GM11168 (cell line): Measurements from ENCODE around the gene PHF19.

Experiments used
- in situ Hi-C: fragments of 300-500 bp; cut with MboI; formaldehyde crosslinking; loops from one replicate; pipeline ENCODE4 v1.12.0; 2022; ENCODE audit warnings: low sequenced_read_pairs; ENCODE audit not compliant: unreplicated experiment

Gene PHF19

DNA sequence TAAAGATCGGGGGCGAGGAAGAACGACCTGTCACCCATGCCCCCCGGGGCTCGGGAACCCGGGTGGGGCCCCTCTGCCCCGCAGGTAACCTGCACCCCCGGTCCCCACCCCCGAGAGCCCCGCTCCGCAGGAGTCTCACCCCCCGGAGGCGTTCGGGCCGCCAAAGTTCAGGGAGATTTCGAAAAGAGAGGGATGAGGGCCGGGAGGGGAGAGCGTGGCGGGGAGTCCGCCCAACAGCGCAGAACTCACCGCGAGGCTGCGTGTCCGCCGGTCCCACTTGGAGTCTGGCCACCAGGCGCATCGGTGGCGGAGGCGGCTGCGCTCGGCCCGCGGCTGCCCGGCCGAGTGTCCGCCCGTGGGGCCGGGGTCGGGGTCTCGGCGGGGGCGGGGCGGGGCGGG is at the start of gene PHF19:
TSS of gene PHF19 (minus strand) at position 347 of the 399 bp plus-strand sequence. CDS start 2,447 bp downstream, outside the sequence.
- in situ Hi-C loops = no loop called here

DNA sequence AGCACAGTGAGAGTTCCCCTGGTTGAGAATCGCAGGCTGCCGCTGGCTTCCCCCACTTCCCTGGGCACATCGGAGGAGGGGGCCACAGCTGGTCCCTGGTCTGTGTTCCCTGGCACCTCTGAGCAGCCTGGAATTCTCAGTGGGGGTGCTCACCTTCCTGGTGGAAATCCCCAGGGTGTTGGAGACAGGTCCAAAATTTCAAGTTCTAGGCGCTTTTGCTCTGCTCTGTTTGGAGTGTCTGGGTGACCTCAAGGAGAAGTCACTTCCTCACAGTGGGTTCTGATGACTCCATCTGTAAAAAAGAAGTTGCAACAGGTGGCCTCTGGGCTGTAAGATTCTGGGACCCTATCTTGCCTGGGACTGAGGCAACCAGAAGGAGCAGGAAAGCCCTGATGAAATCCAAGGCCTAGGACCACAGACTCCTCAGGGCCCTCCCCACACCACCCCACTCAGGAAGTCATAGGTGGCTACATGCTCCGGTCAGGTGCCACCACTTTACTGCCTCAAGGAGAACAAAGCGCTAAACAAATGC is 49.5 kb upstream of the PHF19 start, which contains the start of gene TRAF1:
TSS of gene TRAF1 (minus strand) at position 400 of the 532 bp plus-strand sequence. CDS start 721 bp downstream, outside the sequence.
- in situ Hi-C loops = no loop called here

DNA sequence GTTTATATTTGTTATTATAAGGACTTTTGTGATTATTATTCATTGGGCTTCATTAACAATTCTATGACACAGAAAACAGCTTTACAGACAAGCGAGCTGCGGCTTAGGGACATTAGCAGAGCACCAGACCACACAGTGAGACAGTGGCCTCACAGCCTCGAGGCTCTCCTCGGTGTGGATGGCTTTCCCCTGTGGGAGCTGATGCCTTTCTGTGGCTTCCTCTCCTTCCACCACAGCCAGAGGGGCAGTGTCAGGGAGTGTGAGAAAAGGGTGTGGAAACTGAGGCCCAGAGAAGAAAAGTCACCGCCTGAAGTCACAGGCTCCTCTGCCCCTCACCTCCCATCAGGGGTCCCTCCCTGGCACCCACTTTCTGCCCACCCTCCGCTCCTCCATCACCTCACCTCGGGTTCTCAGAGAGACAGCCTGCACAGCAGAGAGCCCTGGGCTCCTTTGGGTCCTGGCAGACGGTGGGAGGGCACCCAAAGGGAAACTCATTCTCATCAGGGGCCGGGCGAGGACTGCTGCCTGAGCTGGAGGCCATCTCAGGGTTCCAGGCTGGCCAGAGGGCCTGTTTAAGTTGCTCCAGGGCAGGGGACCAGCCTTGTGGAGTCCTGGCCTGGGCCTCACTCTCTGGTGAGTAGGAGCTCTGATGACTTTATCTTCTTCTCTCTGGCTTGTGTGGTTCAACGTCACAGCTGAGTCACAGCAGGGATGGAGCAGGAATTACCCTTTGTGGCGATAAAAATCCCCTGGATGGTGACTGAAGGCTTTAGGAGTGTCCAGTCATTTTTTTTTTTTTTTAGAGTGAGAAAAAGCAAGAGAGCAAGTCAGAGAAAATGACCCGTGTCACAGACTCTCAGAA is 48.8 kb upstream of the PHF19 start:
- in situ Hi-C loops = no loop called here

DNA sequence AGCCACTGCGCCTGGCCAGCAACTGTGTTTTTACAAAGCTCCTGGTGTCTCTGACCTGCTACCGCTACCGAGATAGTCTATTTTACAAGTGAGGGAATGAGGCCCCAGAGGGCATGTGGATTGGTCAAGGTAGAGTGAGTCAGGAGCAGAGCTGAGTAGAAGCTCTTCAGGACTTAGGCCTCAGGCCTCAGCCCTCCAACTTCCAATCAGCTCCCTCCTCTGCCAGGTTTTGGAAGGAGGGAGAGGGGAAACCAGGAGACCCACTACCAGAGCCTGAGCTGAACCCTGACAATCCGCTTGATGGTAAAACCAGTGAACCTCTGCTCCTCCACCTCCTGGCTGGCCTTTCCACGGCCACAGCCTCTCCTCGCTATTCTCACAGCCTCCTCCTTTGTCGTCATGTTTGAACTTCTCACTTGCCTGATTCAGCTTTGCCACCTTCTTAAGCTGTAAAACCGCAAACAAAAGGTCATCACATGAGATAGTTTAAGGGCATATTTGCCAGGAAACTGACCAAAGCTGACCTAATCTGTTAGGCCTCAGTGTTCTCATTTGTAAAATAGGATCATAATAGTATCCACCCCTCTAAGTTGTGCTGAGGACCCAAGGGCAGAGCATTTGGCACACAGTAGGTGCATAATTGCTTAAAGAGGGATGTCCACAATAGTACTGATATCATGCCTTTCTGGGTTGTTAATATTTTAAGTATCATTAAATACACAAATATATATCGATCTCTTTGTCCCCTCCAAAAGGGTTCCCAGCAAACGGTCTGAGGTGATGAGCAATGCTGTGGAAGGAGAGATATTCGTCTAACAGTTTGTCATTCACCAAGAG is 47.9 kb upstream of the PHF19 start:
- in situ Hi-C loops = no loop called here

DNA sequence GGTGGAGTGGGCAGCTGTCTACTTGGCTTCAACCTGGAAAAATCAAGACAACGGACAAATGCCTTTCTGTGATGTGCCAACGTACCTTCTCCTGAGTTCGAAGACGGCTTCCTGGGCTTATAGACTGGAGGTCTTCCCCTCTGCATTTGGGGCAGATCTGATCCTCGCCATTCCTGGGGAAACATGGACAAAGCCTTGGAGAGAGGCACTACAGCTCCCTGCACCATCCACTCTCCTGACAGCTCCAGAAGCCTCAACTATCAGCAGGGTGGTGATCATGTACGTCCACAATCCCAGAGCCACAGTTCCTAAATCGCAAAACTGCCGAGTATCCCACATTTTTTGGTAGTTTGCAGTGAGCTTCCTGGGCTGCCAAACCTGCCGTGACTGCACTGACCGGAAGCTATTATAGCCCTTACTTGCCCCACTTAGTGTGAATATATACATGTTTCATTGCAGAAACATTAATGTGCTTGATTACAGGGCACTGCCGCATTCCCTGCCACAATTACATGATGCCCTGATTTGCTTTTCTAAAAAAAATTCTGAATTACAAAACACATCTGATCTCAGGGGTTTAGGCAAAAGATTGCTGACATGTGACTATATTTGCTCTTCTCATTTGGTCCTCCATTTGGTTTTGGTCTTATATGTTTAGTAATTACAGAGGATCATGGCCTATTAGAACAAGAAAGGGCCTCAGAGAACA is 46.8 kb upstream of the PHF19 start:
- in situ Hi-C loops = no loop called here

DNA sequence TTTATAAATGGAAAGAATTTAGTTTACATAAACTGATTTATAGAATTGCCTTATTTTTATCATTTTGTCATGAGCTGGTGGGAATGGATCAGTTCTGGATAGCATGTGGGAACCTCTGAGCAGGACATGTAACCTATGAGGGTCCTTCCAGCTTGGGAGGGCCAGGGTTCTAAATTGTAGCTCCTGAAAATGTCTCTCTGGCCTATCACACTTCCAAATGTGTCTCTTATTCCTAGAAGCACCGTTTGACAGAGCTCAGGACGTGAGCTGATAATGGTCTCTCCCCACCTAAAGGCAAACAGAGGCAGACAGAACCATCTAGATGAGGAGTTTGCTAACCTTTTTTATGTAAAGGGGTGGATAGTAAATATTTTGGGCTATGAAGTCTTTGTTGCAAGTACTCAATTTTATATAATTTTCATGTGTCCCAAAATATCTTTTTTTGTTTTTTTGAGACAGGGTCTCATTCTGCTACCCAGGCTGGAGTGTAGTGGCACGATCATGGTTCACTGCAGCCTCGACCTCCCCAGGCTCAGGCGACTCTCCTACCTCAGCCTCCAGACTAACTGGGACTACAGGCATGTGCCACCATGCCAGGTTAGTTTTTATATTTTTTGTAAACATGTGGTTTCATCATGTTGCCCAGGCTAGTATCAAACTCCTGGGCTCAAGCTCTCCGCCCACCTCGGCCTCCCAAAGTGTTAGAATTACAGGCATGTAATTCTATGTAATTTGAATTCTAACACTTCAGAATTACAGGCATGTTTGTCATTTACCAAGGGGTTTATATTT is 45.6 kb upstream of the PHF19 start:
- in situ Hi-C loops = no loop called here

DNA sequence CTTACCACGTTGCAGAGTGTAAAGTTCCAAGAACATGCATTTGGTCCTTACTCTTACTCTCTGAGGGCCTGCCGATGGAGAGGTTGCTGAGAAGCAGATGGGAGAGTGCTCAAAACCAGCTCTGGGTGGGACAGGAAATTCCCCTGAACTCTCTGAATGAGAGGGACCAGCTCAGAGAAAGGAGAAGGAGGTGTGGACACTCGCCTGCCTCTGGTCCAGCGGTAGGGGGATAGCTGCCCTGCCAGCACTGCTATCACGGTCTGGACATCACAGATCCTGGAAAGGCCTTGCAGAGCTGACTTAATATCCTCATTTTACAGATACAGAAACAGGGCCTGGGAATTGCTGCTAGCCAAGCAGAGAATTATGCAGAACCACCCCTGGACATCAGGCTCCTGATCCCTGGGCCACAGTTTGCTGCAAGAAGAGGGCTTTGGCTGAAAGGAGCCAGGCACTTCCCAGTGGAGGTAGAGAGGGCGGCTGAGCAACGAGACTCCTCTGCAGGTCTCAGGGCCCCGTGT is 44.7 kb upstream of the PHF19 start:
- in situ Hi-C loops = no loop called here

DNA sequence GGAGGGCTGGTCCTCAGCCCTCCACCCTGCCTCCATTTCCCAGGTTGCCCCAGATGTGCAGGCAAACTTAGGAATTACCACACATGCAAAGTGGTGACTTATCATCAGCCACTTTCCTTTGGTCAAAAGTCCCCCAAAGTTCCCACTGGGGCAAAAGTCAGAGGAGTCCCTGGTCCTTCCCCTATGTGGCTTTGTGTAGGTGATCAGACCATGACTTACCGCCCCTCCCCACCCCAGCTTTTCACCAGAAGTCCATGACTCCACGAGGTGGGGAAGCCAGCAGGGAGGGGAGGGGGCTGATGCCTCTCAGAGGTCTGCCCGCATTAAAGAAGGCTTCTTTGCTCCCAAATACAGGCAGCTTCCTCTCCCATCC is 43.8 kb upstream of the PHF19 start:
- in situ Hi-C loops = no loop called here

DNA sequence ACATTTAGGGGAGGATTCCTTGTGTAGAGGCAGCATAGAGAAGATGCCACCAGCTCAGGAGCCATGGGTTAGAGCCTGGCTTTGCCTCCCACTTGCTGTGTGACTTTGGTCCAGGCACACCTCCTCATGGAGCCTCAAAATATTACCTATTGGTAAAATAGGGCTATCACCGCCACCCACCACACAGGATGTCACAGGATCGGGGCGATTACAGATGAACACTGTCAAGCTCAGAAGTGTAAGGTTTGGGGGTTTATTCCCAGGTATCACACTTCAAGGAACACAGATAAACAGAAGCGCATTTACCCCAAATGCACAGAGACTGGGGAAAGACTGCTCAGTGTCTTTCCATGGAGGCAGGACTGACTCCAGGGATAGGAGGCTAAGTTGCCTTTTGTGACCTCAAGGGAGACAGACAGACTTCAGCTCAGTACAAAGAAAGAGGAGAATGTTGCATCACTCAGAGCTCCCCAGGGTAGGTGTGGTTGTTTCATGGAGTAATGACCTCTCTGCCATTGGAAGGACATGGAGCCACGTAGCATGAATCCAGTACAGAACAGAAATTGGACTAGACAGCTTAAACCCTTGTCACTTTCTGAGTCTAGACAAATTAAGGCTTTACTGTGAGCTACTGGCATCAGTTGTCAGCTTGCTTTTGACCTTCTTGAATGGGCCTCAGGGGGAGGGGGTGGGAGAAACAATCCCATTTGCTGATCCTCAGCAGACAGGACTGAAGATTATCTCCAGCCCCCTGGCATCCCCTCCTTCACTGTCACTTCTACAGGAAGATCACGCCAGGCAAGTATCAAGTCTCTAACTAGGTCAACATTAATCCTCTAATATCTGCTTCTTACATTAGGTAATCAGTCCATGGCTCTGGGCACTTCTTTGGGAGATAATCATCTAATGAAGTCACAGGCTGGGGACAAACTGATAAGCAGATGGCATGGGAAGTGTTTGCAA is 43.1 kb upstream of the PHF19 start:
- in situ Hi-C loops = no loop called here

DNA sequence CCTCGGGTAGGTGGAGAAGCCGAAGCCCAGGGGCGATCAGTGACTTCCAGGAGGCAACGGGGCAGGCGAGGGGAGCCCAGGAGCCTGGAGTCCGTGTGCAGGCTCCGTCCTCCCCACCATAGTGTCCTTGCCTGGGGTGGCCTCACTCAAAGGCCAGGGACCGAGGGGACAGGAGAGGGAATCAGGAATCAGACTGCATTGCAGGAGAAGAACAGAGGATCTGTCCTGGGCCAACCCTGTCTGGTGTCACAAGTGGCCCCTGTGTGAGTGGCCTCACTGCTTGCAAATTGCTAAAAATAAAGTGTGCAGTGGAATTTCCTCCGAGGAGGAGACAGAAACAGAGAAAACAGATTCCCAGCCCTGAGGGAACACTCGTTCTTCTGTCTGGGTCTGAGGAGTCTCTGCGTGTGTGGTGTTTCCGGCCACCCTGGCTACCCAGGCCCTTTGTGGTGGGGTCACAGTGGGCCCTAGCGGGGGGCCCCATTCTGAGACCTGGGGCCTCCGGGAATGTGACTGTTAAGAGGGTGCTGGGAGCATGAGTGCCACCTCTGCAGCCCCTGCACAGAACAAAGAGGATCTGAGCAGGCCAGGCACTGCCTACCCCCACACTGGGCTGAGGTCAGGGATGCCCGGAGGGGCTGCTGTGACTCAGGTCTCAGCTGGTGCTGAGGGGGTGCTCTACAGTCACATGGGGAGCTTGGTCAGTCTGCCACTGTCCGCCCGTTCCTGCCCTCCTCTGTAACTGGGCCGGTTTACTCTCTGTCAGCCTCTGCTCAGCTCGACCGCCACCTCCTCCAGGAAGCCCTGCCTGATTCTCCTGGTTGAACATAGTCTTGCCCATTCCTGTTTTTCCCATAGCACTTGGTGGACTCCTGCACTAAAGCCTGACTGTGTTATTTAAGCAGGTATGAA is 42.2 kb upstream of the PHF19 start:
- in situ Hi-C loops = no loop called here

DNA sequence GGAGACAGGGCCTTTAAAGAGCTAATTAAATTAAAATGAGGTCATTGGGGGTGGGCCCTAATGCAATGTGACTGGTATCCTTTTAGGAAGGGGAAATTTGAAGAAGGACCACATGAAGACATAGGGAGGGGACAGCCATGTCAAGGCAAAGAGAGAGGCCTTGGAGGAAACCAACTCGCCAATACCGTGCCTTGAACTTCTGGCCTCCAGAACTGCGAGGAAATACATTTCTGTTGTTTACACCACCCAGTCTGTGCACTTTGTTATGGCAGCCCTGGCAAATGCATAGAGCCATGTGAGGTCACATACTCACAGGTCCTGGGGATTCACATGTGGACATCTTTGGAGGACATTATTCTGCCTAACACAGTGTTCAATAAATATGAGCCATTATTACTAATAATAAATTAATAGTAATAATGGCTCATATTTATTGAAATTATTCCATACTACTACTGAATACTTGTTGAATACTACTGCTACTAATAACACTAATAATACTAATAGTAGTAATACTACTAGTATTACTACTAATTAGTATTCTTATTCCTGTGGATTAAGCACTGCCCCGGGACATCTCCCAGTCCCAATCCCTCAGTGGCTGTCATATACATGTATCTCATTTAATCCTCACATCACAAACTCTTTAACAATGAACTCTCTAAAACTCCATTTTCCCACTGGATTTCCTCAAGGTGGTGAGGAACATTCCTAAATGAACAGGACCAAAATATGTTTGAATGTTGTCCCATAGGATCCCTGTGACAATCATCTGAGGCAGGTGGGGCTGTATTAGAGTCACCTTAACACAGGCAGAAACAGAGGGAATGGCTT is 41.2 kb upstream of the PHF19 start:
- in situ Hi-C loops = no loop called here

DNA sequence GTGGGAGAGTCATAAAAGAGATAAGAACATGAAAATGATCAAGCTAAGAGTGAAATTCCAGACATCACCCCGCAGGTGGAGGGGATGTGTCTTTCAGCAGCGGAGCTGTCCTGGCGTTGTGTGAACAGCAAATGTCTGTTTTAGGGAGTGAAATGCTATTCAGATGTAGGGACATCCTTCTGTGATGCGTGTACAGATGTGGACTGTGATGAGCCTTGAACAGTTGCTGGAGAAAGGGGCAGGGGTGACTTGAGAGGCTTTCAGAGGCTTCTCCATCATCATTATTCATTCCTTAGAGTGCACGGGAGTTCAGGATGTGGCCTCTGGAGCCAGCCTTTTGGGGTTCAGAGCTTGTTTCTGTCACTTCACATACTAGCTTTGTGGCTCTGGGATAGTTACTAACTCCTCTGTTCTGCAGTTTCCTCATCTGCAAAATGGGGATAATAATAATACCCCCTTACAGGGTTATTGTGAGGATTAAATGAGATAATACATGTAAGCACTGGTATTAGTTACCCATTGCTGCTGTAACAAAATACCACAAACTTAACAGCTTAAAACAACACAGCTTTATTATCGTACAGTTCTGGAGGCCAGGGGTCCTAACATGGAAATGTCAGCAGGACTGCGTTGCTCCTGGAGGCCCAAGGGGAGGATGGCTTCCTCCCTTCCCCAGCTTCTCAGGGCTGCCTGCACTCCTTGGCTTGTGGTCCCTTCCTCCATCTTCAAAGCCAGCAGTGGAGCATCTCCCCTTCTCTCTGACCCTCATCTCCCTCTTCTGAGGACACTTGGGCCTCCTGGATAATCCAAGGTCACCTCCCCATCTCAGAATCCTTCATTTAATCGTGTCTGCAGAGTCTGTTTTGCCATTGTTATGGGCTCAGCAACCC is 40.2 kb upstream of the PHF19 start:
- in situ Hi-C loops = no loop called here

DNA sequence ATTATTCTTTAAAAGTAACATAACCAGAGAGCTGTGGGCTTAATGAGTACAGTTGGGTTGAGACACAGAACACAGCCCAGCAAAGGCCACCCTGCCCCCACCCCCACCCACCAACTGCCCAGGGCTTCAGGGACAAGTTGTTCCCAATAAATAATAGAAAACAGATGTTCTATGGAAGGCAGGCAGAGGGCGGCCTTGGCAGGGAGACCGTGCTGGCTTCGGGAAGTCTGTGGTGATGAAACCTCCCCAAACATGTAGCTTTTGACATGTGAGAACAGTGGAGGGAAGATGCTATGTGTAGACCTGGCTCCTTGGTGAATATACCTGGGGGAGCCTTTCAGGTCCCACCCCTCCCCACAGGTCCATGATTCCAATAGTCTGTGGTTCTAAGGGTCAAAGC is 39.6 kb upstream of the PHF19 start:
- in situ Hi-C loops = no loop called here

DNA sequence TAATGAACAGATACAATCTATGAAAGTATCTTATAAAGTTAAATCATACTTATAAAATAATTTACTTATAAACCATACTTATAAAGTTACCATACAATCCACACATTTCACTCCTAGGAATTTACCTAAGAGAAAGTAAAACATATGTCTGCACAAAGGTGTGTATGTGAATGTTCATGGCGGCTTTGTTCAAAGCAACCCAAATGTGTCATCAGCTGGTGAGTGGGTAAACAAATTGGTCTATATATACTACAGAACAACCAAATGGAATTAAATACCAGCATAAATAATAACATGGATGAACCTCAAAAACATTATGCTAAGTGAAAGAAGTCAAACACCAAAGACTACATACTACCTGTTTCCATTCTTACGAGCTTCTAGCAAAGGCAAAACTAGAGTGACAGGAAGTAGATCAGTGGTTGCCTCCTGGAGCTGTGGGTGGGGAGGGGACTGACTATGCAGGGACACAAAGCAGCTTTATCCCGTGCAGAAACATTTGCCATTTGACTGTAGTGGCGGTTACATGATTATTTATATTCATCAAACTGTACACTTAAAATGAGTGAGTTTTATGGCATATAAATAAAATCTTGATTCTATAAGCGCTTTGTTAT is 39.0 kb upstream of the PHF19 start:
- in situ Hi-C loops = no loop called here

DNA sequence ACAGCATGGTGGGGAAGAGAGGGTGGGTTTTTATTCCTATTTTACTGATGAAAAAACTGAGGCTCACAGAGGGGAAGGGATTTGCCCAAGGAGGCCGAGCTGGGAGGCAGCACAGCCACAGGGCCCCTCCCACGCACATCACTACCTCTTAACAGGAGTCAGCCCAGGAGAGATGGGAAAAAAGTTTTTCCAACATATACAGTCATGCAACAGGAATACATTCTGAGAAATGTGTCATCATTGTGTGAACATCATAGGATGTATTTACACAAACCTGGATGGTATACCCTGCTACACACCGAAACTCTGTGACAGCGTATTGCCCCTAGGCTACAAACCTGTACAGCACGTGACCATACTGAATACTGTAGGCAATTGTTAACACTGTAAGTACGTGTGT is 38.0 kb upstream of the PHF19 start:
- in situ Hi-C loops = no loop called here
